Esophagus muscularis mucosa (tissue), 4 donors: Measurements from ENCODE around the gene PDE4C. TPM values are rescaled to one million over a fixed set of nuclear protein-coding genes. Genes with fewer than 3 reads are reported as not detected.
"Not testable (repeated sequence)": the region's sequence is repeated elsewhere in the genome, so short reads cannot be mapped to it uniquely, and the experiment has no call there.

Source experiments
- DNase-seq: peaks from one replicate; pipeline ENCODE4 v3.0.0-alpha.2; 2017; ENCODE audit errors: extremely low spot score
- H3K27ac ChIP-seq, 4 donors: fragments of 200-600 bp; sonication (generic); replicated peaks in 1 of 4; 1 replicate in 3 of 4; 2 replicates in 1 of 4; pipeline ENCODE4 v1.5.1; 2016 to 2019; ENCODE audit warnings: mild to moderate bottlenecking in 1 of 4
- H3K27me3 ChIP-seq, 4 donors: fragments of 200-600 bp; sonication (generic); one replicate each; pipeline versions ENCODE4 v1.5.1 to v1.6.0; 2016 to 2019
- H3K36me3 ChIP-seq, 4 donors: fragments of 200-600 bp; sonication (generic); one replicate each; pipeline ENCODE4 v1.5.1; 2016 to 2019
- H3K4me1 ChIP-seq, 4 donors: fragments of 200-600 bp; sonication (generic); one replicate each; pipeline ENCODE4 v1.5.1; 2016 to 2019
- H3K4me3 ChIP-seq, 4 donors: fragments of 200-600 bp; sonication (generic); 1 replicate in 2 of 4; 2 replicates in 2 of 4; pipeline ENCODE4 v1.5.1; 2016 to 2019; ENCODE audit warnings: mild to moderate bottlenecking in 4 of 4, moderate library complexity in 1 of 4
- H3K9me3 ChIP-seq, 4 donors: fragments of 200-600 bp; sonication (generic); 1 replicate in 3 of 4; 2 replicates in 1 of 4; pipeline ENCODE4 v1.5.1; 2016 to 2019
- EP300 ChIP-seq: sonication (generic); formaldehyde crosslinking; IDR thresholded peaks from one replicate; pipeline ENCODE4 v1.6.1; 2017; ENCODE audit warnings: antibody characterized with exemption
- POLR2A ChIP-seq: fragments of 450-650 bp; IDR thresholded peaks from one replicate; pipeline ENCODE4 v1.6.1; 2017; ENCODE audit warnings: antibody characterized with exemption, moderate library complexity, mild to moderate bottlenecking, low read depth
- POLR2AphosphoS5 ChIP-seq, 2 donors: sonication (generic); formaldehyde crosslinking; IDR thresholded peaks; one replicate each; pipeline ENCODE4 v1.6.1; 2017; ENCODE audit warnings: antibody characterized with exemption in 2 of 2
- WGBS: methylation state at CpG from one replicate; pipeline ENCODE4 v1.1.5; 2018; 5-methylcytosine and 5-hydroxymethylcytosine counted together
- intact Hi-C: fragments of 100-400 bp; cut with DNase I; formaldehyde crosslinking; loops from one replicate; pipeline ENCODE4 v1.15.1; 2023
- total RNA-seq, 4 donors: library from RNA; depleted of rRNA; stranded (reverse); fragments of >200 nt; gene quantifications; one replicate each; pipeline versions ENCODE4 v1.1.0 to v1.2.1, GENCODE V29; 2016
- TF ChIP-seq, protein P1 (sequence below), 3 experiments: fragments of 200-600 bp in 2 of 3; fragments of 450-650 bp in 1 of 3; sonication (generic) in 2 of 3; IDR thresholded peaks; one replicate each; pipeline ENCODE4 v1.5.1; 2017 to 2019; ENCODE audit warnings: antibody characterized with exemption in 3 of 3, mild to moderate bottlenecking in 2 of 3, moderate library complexity in 1 of 3

Gene PDE4C
- total RNA-seq, 4 donors from 2014 or later, result 0.17 to 1.2 (median 0.54) TPM

- H3K36me3 ChIP-seq, result no peaks in the 10 kb centered on the region
- no peak overlapping the region for H3K4me3 ChIP-seq
- no peak for DNase-seq
- H3K4me1 ChIP-seq, result peaks cover 0 to 7% (median 5%) of the 10 kb centered on the region in 4 donors
- no peak overlapping the region for H3K27ac ChIP-seq
- TF ChIP-seq EP300 (no peak), POLR2A (no peak), POLR2AphosphoS5 (IDR thresholded peaks at IDR 0.05) (no peak)
- TF ChIP-seq, protein P1, sequence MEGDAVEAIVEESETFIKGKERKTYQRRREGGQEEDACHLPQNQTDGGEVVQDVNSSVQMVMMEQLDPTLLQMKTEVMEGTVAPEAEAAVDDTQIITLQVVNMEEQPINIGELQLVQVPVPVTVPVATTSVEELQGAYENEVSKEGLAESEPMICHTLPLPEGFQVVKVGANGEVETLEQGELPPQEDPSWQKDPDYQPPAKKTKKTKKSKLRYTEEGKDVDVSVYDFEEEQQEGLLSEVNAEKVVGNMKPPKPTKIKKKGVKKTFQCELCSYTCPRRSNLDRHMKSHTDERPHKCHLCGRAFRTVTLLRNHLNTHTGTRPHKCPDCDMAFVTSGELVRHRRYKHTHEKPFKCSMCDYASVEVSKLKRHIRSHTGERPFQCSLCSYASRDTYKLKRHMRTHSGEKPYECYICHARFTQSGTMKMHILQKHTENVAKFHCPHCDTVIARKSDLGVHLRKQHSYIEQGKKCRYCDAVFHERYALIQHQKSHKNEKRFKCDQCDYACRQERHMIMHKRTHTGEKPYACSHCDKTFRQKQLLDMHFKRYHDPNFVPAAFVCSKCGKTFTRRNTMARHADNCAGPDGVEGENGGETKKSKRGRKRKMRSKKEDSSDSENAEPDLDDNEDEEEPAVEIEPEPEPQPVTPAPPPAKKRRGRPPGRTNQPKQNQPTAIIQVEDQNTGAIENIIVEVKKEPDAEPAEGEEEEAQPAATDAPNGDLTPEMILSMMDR (IDR thresholded peaks at IDR 0.05), result no peak
- intact Hi-C loops, result no loop called here
- H3K9me3 ChIP-seq, result no peaks in the 10 kb centered on the region
- 94% methylated on average over 2 of the region's 17 CpGs for WGBS
- peaks cover 0 to 26% (median 7%) of the 10 kb centered on the region in 4 donors for H3K27me3 ChIP-seq
These were observed 8.1 kb downstream of the PDE4C start for GRCh38 chr19:18218159-18218558.

- H3K27ac ChIP-seq, result no peak overlapping the region
- no peaks in the 10 kb centered on the region for H3K36me3 ChIP-seq
- no peak for TF ChIP-seq POLR2A
- no peak for TF ChIP-seq POLR2AphosphoS5 (IDR thresholded peaks at IDR 0.05)
- TF ChIP-seq EP300, result no peak
- TF ChIP-seq, protein P1 (IDR thresholded peaks at IDR 0.05), result no peak
- no peak overlapping the region for H3K4me3 ChIP-seq
- H3K27me3 ChIP-seq, result peaks cover 0 to 26% (median 7%) of the 10 kb centered on the region in 4 donors
- 90% methylated on average over 4 of the region's 8 CpGs for WGBS
- no peak for DNase-seq
- H3K4me1 ChIP-seq, result peaks cover 0 to 7% (median 5%) of the 10 kb centered on the region in 4 donors
- no peaks in the 10 kb centered on the region for H3K9me3 ChIP-seq
- intact Hi-C loops, result no loop called here
These were observed 9.4 kb downstream of the PDE4C start for GRCh38 chr19:18216789-18217188.

GRCh38 chr19:18214779-18215433, 11.3 kb downstream of the PDE4C start:
- no peaks in the 10 kb centered on the region for H3K36me3 ChIP-seq
- H3K9me3 ChIP-seq, result no peaks in the 10 kb centered on the region
- H3K4me1 ChIP-seq, result no peaks in the 10 kb centered on the region
- TF ChIP-seq POLR2AphosphoS5 (IDR thresholded peaks at IDR 0.05) (no peak), POLR2A (no peak), EP300 (no peak)
- TF ChIP-seq, protein P1 (IDR thresholded peaks at IDR 0.05), result no peak
- 70% methylated on average over 7 of the region's 7 CpGs for WGBS
- DNase-seq, result no peak
- H3K27me3 ChIP-seq, result peaks cover 0 to 14% (median 0%) of the 10 kb centered on the region in 4 donors
- no peak overlapping the region for H3K27ac ChIP-seq
- intact Hi-C loops, result no loop called here
- no peak overlapping the region for H3K4me3 ChIP-seq

DNA sequence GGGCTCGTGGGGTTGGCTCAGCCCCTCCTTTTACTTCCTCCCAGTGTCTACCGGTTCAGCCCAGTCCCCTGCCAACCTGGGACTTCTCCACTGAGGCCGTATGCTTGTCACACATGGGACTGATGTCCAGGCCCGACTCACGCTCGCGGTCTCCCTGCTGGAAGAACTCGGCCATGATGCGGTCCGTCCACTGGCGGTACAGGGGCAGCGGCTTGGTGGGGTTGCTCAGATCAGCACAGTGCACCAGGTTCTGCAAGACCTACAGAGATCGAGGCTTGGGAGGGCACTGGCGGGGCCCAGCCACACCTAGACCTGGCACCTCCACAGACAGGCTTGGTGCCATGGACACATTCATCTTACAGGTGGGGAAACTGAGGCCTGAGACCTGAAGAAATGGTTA, 14.6 kb downstream of the PDE4C start:
- Histone ChIP-seq H3K4me3 (no peak overlapping the region), H3K27me3 (peaks cover 0 to 24% (median 0%) of the 10 kb centered on the region in 4 donors), H3K36me3 (no peaks in the 10 kb centered on the region), H3K9me3 (no peaks in the 10 kb centered on the region), H3K4me1 (peaks cover 0 to 9% (median 7%) of the 10 kb centered on the region in 4 donors), H3K27ac (no peak overlapping the region)
- TF ChIP-seq POLR2A (no peak), POLR2AphosphoS5 (IDR thresholded peaks at IDR 0.05) (no peak), EP300 (no peak)
- TF ChIP-seq, protein P1 (IDR thresholded peaks at IDR 0.05), result no peak
- intact Hi-C loops, result no loop called here
- 92% methylated on average over 9 of the region's 14 CpGs for WGBS
- no peak for DNase-seq

- DNase-seq, H3K4me3 ChIP-seq, H3K36me3 ChIP-seq, H3K27ac ChIP-seq, H3K9me3 ChIP-seq: not testable (repeated sequence)
- intact Hi-C loops, result loop anchor here (10.0 kb wide), 1 partner anchor 115 kb away; the partner anchor contains the start of gene LSM4
- Histone ChIP-seq H3K27me3 (peaks cover 0 to 24% (median 0%) of the 10 kb centered on the region in 4 donors), H3K4me1 (peaks cover 8 to 22% (median 19%) of the 10 kb centered on the region in 4 donors)
- WGBS, result 88% methylated on average over 5 of the region's 5 CpGs
These were observed 16.3 kb downstream of the PDE4C start for GRCh38 chr19:18209912-18210311.
